OCI-LY3 (cell line): ENCODE measurements around the gene PLXDC2.

ENCODE experiments used
- CTCF ChIP-seq: fragments of 200-600, 300-600 bp; sonication (generic); IDR thresholded peaks from 2 replicates; pipeline ENCODE4 v1.5.1; 2014; ENCODE audit warnings: antibody characterized with exemption, low read length, low read depth
- EZH2phosphoT487 ChIP-seq: fragments of 200-600 bp; shearing (Covaris generic); IDR thresholded peaks from 2 replicates; pipeline ENCODE4 v1.6.1; 2018; ENCODE audit warnings: antibody characterized with exemption, mixed run types, low read depth

- TF ChIP-seq CTCF (no peak), EZH2phosphoT487 (no peak)
Measured at GRCh38 chr10:19906108-19906791, 90.0 kb downstream of the PLXDC2 start.
